ENCODE data around the gene CDPF1.

- TF ChIP-seq CTCF (IDR thresholded peaks at IDR 0.05) = no peak
- no peak for TF ChIP-seq EZH2 (IDR thresholded peaks at IDR 0.05)
- no peak for TF ChIP-seq EZH2phosphoT487 (IDR thresholded peaks at IDR 0.05)
These were observed 6.4 kb upstream of the CDPF1 start for GRCh38 chr22:46256358-46256958.

Data from neural progenitor cell (in vitro differentiated cells).